Natural killer cell (primary cell): ENCODE results near the gene TCERG1L. TPM values are rescaled to one million over a fixed set of nuclear protein-coding genes. Genes with fewer than 3 reads are reported as not detected.

ENCODE experiments used
- ATAC-seq, 3 donors: fragments of 150-1000 bp in 2 of 3; fragments of 200-7000 bp in 1 of 3; cut with Tn5 transposase; 1 replicate in 1 of 3; 2 replicates in 2 of 3; pipeline ENCODE4 v1.10.0; 2021; ENCODE audit warnings: mild to moderate bottlenecking in 2 of 3, moderate library complexity in 2 of 3
- DNase-seq, 2 donors: peaks; one replicate each; pipeline versions ENCODE4 v3.0.0 to v3.0.0-alpha.2; 2013 to 2021; ENCODE audit warnings: mixed read lengths in 1 of 2
- H3K27ac ChIP-seq: one replicate; pipeline ENCODE4 v1.5.1; 2013; ENCODE audit warnings: mild to moderate bottlenecking, low read length
- H3K27me3 ChIP-seq: one replicate; pipeline ENCODE4 v1.6.1; 2013; ENCODE audit warnings: low read length; ENCODE audit not compliant: control insufficient read depth, insufficient read depth
- H3K36me3 ChIP-seq: one replicate; pipeline ENCODE4 v1.6.1; 2013; ENCODE audit warnings: low read length; ENCODE audit not compliant: control insufficient read depth, insufficient read depth
- H3K4me1 ChIP-seq: one replicate; pipeline ENCODE4 v1.6.1; 2013; ENCODE audit warnings: low read length; ENCODE audit not compliant: control insufficient read depth, insufficient read depth
- H3K4me3 ChIP-seq: one replicate; pipeline ENCODE4 v1.5.1; 2013; ENCODE audit warnings: low read length
- H3K9me3 ChIP-seq: one replicate; pipeline ENCODE4 v1.6.1; 2013; ENCODE audit warnings: low read length; ENCODE audit not compliant: control insufficient read depth, insufficient read depth
- H3K27ac Mint-ChIP-seq, 2 donors: one replicate each; pipeline ENCODE4 v1.8.0; 2022; ENCODE audit warnings: mild to moderate bottlenecking in 2 of 2, mixed read lengths in 2 of 2, moderate library complexity in 1 of 2
- H3K27me3 Mint-ChIP-seq, 2 donors: one replicate each; pipeline ENCODE4 v1.8.0; 2022; ENCODE audit warnings: low read depth in 2 of 2, mixed read lengths in 2 of 2
- H3K36me3 Mint-ChIP-seq: one replicate; pipeline ENCODE4 v1.8.0; 2022; ENCODE audit warnings: mixed read lengths
- H3K4me1 Mint-ChIP-seq, 2 donors: one replicate each; pipeline ENCODE4 v1.8.0; 2022; ENCODE audit warnings: mixed read lengths in 2 of 2
- H3K4me3 Mint-ChIP-seq: one replicate; pipeline ENCODE4 v1.8.0; 2022; ENCODE audit warnings: mild to moderate bottlenecking, moderate library complexity, mixed read lengths
- H3K9me3 Mint-ChIP-seq, 2 donors: one replicate each; pipeline ENCODE4 v1.8.0; 2022; ENCODE audit warnings: mixed read lengths in 2 of 2
- CTCF ChIP-seq: fragments of 200-600 bp; IDR thresholded peaks from one replicate; pipeline ENCODE4 v1.8.0; 2022; ENCODE audit warnings: antibody characterized with exemption
- WGBS: methylation state at CpG from one replicate; pipeline ENCODE4 v1.1.7; 2013; ENCODE audit warnings: missing lambda C conversion rate; ENCODE audit not compliant: insufficient coverage; 5-methylcytosine and 5-hydroxymethylcytosine counted together
- intact Hi-C: fragments of 100-400 bp; cut with micrococcal nuclease; formaldehyde crosslinking; loops from one replicate; pipeline ENCODE4 v1.14.2; 2022
- total RNA-seq, 4 donors: library from RNA; stranded (reverse); fragments of 120-200 nt in 1 of 4; gene quantifications; one replicate each; pipeline versions ENCODE4 v1.2.3 to v1.2.4, GENCODE V29; 2013 to 2022

The TCERG1L gene
- total RNA-seq, 3 donors from 2014 or later (not counting 1 experiment from before 2014, with no cell fraction given) = 0.48 TPM; not detected in 2

DNA sequence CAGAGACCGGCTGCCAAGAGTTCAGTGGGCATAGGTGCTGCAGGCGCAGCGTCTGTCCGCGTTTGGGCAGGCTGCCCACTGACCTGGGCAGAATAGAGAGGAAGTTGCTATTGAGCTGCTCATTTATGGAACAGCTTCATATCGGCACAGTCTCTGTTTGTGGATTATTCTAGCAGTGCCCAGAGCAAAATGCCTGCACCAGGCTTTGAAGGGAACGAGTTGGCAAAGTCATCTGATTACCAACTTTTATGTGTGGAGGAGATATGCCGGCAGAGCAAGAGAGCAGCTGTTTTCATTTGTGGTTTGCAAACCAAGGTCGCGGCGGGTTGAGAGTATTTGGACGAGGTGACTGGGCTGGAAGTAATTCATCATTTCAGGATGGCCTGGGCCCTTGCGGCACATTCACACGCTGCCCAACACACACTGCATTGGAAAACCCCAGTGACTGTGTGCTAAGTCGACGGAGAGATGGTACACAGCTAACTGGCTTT lies 228.5 kb downstream of the TCERG1L start:
- Histone ChIP-seq H3K4me3 (no peak overlapping the region), H3K9me3 (no peaks in the 10 kb centered on the region), H3K4me1 (no peaks in the 10 kb centered on the region), H3K27ac (no peak overlapping the region), H3K36me3 (no peaks in the 10 kb centered on the region), H3K27me3 (no peaks in the 10 kb centered on the region)
- DNase-seq (no peak), ATAC-seq (no peak)
- no peaks in the 10 kb centered on the region for H3K36me3 Mint-ChIP-seq
- no peak overlapping the region for H3K4me3 Mint-ChIP-seq
- no peaks in the 10 kb centered on the region for H3K9me3 Mint-ChIP-seq
- H3K27me3 Mint-ChIP-seq = no peaks in the 10 kb centered on the region
- H3K27ac Mint-ChIP-seq = no peak overlapping the region
- 20% methylated on average over 16 of the region's 16 CpGs for WGBS
- TF ChIP-seq CTCF = no peak
- intact Hi-C loops = no loop called here
- peaks cover 4 to 6% of the 10 kb centered on the region in 2 donors for H3K4me1 Mint-ChIP-seq

- no peak overlapping the region for H3K4me3 ChIP-seq
- WGBS = 85% methylated on average over 12 of the region's 13 CpGs
- H3K36me3 Mint-ChIP-seq = no peaks in the 10 kb centered on the region
- no peaks in the 10 kb centered on the region for H3K4me1 ChIP-seq
- H3K4me1 Mint-ChIP-seq = peaks cover 4 to 6% of the 10 kb centered on the region in 2 donors
- ATAC-seq (no peak), DNase-seq (no peak)
- H3K9me3 ChIP-seq = no peaks in the 10 kb centered on the region
- no peaks in the 10 kb centered on the region for H3K9me3 Mint-ChIP-seq
- H3K27me3 Mint-ChIP-seq = no peaks in the 10 kb centered on the region
- H3K27ac Mint-ChIP-seq = no peak overlapping the region
- intact Hi-C loops = no loop called here
- TF ChIP-seq CTCF = no peak
- no peaks in the 10 kb centered on the region for H3K36me3 ChIP-seq
- H3K4me3 Mint-ChIP-seq = no peak overlapping the region
- no peaks in the 10 kb centered on the region for H3K27me3 ChIP-seq
- no peak overlapping the region for H3K27ac ChIP-seq
Observed at GRCh38 chr10:131082201-131082850, 229.2 kb downstream of the TCERG1L start.

GRCh38 chr10:131081786-131082185 lies 229.7 kb downstream of the TCERG1L start:
- Mint-ChIP-seq H3K9me3 (no peaks in the 10 kb centered on the region), H3K27ac (no peak overlapping the region), H3K4me3 (no peak overlapping the region), H3K27me3 (no peaks in the 10 kb centered on the region), H3K4me1 (peaks cover 4 to 6% of the 10 kb centered on the region in 2 donors), H3K36me3 (no peaks in the 10 kb centered on the region)
- Histone ChIP-seq H3K4me3 (no peak overlapping the region), H3K27me3 (no peaks in the 10 kb centered on the region), H3K9me3 (no peaks in the 10 kb centered on the region), H3K27ac (no peak overlapping the region), H3K4me1 (no peaks in the 10 kb centered on the region), H3K36me3 (no peaks in the 10 kb centered on the region)
- TF ChIP-seq CTCF = no peak
- ATAC-seq (no peak), DNase-seq (no peak)
- intact Hi-C loops = no loop called here
- 84% methylated on average over 6 of the region's 6 CpGs for WGBS

DNA sequence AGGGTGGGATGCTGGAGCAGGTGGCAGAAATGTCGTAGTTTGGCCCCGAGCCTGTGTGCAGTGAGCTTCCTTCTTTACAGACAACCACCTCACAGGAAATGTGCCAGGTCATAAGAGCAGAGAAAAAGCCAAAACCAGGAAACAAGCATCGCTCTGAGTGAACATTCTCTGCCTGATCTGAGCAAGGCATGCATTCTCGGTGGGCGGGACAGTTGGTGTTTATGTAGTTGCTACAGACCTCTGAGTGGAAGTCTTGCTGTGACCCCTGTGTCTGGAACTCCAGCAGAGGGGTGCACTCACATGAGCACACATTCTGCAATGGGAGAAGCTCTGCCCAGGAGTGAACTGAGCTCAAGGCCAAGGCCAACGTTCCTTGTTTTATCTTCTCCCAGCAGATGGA lies 230.1 kb downstream of the TCERG1L start:
- H3K36me3 Mint-ChIP-seq = no peaks in the 10 kb centered on the region
- Histone ChIP-seq H3K4me3 (no peak overlapping the region), H3K27me3 (no peaks in the 10 kb centered on the region), H3K9me3 (no peaks in the 10 kb centered on the region), H3K36me3 (no peaks in the 10 kb centered on the region), H3K4me1 (no peaks in the 10 kb centered on the region), H3K27ac (no peak overlapping the region)
- peak in 1 of 2 donors; percentile 48 for DNase-seq
- no peak for ATAC-seq
- no peak for TF ChIP-seq CTCF
- no peak overlapping the region for H3K27ac Mint-ChIP-seq
- H3K9me3 Mint-ChIP-seq = no peaks in the 10 kb centered on the region
- WGBS = 8% methylated on average over 6 of the region's 6 CpGs
- H3K4me3 Mint-ChIP-seq = no peak overlapping the region
- H3K4me1 Mint-ChIP-seq = peaks cover 4 to 6% of the 10 kb centered on the region in 2 donors
- H3K27me3 Mint-ChIP-seq = no peaks in the 10 kb centered on the region
- intact Hi-C loops = no loop called here
